ENCODE data around the gene LCE3E.
"Not testable (repeated sequence)": the region's sequence is repeated elsewhere in the genome, so short reads cannot be mapped to it uniquely, and the experiment has no call there.

LCE3E gene, protein sequence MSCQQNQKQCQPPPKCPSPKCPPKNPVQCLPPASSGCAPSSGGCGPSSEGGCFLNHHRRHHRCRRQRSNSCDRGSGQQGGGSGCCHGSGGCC

DNA sequence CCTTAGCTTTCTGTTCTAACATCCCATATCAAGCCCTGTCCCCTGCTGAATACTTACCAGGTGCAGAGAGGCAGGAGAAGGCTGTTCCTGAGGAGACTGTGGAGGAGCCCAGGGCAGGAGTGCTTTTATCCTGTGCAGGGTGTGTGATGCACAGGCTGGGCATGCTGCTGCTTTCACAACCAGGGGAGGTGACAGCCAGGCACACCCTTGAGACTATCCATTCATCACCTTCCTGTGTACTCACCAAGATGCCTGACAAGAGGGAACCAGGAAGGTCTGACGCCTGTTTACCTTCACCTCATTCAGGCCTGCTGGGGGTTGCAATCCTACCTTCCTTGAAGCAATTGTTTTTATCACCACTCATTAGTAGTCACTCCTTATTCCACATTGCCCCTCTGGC lies at the start of gene LCE3E:
Gene LCE3E (minus strand): TSS at position 100 of the 400 bp plus-strand sequence. CDS start 572 bp downstream, outside the sequence.
- no peak within 1 kb of the TSS for H3K4me3 ChIP-seq (ENCODE audit: low read length)
- no peak for TF ChIP-seq ZNF274 (IDR thresholded peaks at IDR 0.05; ENCODE audit: low read depth, low read length)

DNA sequence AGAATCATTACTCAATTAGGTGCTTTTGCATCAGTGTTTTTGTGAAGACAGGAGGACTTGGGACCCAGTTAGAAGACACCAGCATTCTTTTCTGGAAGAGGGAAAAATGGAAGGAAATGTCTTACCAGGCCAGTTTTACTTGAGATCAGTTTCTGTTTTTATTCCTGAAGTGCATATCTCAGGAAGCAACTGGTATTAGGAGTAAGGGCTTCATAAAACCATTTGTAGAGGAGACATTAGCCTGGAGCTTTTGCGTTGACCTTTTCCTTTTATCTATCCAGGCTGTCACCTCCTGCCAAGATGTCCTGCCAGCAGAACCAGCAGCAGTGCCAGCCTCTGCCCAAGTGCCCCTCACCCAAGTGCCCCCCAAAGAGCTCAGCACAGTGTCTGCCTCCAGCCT lies 46.9 kb upstream of the LCE3E start, which contains the start of gene LCE3B:
Gene LCE3B (plus strand): TSS at position 301 of the 400 bp plus-strand sequence. CDS start 0 bp downstream, at position 301.
- TF ChIP-seq ZNF274 (IDR thresholded peaks at IDR 0.05; ENCODE audit: low read depth, low read length), result no peak
- H3K4me3 ChIP-seq (ENCODE audit: low read length), result no peak within 1 kb of the TSS

DNA sequence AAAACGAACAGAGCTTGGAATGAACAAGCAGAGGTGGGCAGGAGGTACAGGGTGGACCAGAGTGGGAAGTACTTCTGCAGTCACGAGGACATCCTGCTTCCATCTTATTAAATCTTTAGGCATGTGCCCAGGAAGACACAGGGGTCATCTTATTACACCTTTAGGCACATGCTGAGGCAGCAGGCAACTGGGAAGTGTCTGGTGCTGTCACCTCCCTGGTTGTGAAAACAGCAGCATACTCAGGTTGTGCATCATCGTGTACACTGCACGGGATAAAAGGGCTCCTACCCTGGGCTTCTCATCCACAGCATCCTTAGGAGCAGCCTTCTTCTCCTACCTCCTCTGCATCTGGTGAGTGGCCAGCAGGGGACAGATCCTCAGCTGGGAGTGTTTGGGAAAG lies 33.4 kb upstream of the LCE3E start, which contains the start of gene LCE3C:
Gene LCE3C (plus strand): TSS at position 301 of the 400 bp plus-strand sequence. CDS start 498 bp downstream, outside the sequence.
- no peak for TF ChIP-seq ZNF274 (IDR thresholded peaks at IDR 0.05; ENCODE audit: low read depth, low read length)
- H3K4me3 ChIP-seq (ENCODE audit: low read length), result no peak within 1 kb of the TSS

DNA sequence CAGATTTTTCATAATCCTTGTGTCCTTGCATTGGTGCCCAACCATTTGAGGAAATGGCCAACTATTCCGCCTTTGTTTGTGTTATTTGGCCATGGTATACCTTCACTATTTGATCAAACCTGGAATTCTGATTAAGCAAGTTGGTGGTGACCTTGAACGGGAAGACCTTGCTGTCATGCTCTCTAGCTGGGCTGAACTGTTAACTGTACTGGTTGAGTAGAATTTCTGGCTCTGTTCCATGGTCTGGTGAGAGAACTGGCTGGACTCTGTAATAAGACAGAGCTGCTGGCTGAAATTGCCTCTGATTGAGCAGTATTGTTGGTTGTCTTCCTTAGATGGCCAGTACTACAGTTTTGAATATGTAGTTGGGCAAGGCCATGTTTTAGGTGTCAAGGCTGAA lies 30.4 kb upstream of the LCE3E start:
- TF ChIP-seq ZNF274 (IDR thresholded peaks at IDR 0.05; ENCODE audit: low read depth, low read length), result no peak
- H3K4me3 ChIP-seq (ENCODE audit: low read length), result no peak overlapping the region

DNA sequence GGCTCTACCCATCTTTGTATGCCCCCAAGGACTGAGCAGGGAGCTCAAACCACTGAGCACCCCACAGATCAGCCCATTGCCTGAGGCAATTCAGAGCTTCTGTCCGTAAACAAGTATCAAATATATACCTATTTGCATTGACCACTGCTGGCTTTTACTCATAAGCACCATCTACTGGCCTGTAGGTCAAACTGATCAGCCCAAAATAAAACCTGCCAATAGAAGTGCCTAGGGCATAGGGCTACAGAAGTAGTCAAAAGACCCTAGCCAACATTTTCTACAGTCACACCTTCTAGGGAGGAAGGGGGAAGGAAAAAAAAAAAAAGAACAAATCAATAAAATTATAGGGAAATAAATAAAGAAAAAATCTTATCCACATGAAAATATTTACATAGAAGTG lies 19.0 kb upstream of the LCE3E start:
- TF ChIP-seq ZNF274 (IDR thresholded peaks at IDR 0.05; ENCODE audit: low read depth, low read length), result no peak

DNA sequence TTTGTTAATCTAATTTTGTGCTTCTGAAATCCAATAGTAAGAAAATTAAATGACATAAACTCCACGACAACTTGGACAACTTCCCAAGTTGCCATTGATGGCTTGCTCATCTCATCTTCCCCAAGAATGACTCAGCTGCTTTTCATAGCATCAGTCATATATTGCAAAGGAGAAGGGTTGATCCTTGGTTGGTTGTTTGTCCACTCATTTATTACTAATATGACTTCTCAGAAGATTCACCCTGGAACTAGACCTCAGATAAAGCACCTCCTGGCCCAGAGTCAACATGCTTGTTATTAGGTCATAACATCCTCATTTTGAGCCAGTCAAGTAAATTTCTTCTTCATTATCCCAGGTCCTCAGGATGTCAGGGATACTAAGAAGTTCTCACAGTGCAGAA lies 16.1 kb upstream of the LCE3E start:
- no peak for TF ChIP-seq ZNF274 (IDR thresholded peaks at IDR 0.05; ENCODE audit: low read depth, low read length)

More for the DNA sequence above, 19.0 kb upstream of the LCE3E start:
- no peak overlapping the region for H3K4me3 ChIP-seq (ENCODE audit: low read length)

DNA sequence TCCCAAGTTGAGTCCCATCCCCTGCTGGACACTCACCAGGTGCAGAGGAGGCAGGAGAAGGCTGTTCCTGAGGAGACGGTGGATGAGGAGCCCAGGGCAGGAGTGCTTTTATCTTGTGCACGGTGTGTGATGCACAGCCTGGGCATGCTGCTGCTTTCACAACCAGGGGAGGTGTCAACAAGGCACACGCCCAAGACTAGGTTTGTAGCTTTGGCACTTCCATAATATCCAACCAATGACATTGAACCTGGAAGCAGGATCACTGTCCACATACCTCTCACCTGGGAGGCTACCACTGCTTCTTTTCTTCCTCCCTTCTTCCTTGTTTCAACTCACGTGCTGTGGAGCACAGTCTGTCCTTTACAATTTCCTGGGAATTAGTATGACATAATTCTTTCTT lies 13.9 kb upstream of the LCE3E start, which contains the start of gene LCE3D:
Gene LCE3D (minus strand): TSS at position 84 of the 400 bp plus-strand sequence. CDS start 580 bp downstream, outside the sequence.
- no peak for TF ChIP-seq ZNF274 (IDR thresholded peaks at IDR 0.05; ENCODE audit: low read depth, low read length)
- no peak within 1 kb of the TSS for H3K4me3 ChIP-seq (ENCODE audit: low read length)

More for the DNA sequence above, 16.1 kb upstream of the LCE3E start:
- no peak overlapping the region for H3K4me3 ChIP-seq (ENCODE audit: low read length)

DNA sequence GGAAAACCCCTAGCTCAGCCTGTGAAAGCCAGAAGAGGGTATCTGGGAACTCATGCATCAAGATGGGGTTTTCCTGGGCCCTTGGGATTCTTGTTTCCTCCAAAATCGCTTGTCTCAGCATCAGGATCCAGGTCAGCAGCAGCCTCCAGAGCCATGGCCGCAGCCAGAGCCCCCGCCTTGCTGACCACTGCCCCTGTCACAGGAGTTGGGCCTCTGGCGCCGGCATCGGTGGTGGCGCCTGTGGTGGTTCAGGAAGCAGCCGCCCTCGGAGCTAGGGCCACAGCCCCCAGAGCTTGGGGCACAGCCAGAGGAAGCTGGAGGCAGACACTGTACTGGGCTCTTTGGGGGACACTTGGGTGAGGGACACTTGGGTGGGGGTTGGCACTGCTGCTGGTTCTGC lies 12.9 kb upstream of the LCE3E start:
- not testable (repeated sequence) for H3K4me3 ChIP-seq (ENCODE audit: low read length)

DNA sequence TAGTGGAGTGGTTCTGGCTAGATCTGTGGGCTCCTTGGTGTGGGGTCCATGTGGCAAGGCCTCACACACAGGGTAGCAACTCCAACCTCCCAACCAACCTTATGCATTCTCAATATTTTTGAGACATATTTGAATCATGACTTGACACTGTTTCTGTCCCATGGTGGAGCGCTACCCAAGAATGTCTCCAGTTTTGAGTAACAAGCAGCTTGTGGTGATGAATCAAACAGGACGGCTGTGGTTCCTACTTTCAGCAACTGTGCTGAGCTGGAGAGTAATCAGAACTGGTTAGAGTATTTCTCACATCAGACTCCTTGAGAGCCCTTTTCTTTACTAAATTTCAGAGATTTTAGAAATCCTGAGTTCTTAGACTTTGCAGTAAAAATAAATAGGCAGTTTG lies 10.6 kb upstream of the LCE3E start:
- no peak for TF ChIP-seq ZNF274 (IDR thresholded peaks at IDR 0.05; ENCODE audit: low read depth, low read length)
- no peak overlapping the region for H3K4me3 ChIP-seq (ENCODE audit: low read length)

DNA sequence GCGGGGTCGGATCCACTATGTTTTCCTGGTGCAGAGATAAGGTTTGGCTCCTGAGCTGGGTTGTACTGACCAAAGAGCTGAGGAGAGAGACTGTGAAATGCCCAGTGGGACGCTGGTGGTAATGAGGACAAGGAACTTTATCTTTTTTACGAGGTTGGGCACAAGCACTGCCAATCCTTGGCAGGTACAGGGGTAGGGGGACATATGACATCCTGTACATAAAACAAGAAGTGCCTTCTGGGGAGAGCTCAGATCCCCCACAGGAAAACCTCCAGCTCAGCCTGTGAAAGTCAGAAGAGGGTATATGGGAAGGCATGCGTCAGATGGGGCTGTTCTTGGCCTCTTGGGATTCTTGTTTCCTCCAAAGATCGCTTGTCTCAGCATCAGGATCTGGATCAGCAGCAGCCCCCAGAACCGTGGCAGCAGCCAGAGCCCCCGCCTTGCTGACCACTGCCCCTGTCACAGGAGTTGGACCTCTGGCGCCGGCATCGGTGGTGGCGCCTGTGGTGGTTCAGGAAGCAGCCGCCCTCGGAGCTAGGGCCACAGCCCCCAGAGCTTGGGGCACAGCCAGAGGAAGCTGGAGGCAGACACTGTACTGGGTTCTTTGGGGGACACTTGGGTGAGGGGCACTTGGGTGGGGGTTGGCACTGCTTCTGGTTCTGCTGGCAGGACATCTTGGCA lies 905 bp downstream of the LCE3E start:
- no peak for TF ChIP-seq ZNF274 (IDR thresholded peaks at IDR 0.05; ENCODE audit: low read depth, low read length)
- H3K4me3 ChIP-seq (ENCODE audit: low read length), result no peak overlapping the region

DNA sequence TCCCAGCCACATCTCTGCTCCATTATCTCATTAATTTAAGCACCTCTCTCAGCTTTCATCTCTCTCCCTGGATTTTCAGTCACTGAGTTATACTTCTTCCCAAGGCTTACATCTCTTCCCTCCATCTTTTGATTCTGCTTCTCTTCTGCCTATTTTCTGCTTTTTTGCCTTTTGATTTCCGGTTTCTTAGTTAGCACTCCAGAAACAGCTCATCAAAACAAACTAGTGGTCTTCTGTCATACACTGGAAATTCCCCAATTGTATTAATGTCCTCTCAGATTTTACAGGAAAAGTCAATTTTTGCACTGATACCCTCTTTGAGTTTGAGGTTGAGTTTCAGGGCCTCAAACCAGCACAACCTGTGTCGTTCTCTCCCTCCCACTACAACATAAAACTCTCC lies 1.5 kb downstream of the LCE3E start:
- no peak overlapping the region for H3K4me3 ChIP-seq (ENCODE audit: low read length)
- no peak for TF ChIP-seq ZNF274 (IDR thresholded peaks at IDR 0.05; ENCODE audit: low read depth, low read length)

DNA sequence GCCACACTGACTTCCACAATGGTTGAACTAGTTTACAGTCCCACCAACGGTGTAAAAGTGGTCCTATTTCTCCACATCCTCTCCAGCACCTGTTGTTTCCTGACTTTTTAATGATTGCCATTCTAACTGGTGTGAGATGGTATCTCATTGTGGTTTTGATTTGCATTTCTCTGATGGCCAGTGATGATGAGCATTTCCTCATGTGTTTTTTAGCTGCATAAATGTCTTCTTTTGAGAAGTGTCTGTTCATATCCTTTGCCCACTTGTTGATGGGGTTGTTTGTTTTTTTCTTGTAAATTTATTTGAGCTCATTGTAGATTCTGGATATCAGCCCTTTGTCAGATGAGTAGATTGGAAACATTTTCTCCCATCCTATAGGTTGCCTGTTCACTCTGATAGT lies 18.2 kb downstream of the LCE3E start:
- not testable (repeated sequence) for H3K4me3 ChIP-seq (ENCODE audit: low read length)

DNA sequence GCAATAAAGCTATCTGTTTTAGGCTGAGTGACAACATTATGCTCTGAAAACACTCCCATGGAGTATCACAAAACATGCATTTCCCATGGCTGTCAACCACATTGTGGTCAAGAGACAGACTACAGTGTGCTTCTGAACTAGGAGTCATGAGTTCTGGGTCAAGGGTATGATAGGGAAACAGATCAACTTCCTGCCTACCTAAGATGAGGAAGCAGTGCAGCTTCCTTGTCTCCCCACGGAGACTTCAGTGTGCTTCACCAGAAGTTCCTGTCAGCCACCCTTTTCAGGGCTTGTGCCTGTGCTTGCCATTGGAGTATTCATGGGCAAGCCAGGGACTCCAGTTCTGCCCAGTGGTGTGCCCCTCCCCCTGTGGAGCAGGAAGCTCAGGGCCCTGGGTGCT lies 19.9 kb downstream of the LCE3E start:
- TF ChIP-seq ZNF274 (IDR thresholded peaks at IDR 0.05; ENCODE audit: low read depth, low read length), result no peak

DNA sequence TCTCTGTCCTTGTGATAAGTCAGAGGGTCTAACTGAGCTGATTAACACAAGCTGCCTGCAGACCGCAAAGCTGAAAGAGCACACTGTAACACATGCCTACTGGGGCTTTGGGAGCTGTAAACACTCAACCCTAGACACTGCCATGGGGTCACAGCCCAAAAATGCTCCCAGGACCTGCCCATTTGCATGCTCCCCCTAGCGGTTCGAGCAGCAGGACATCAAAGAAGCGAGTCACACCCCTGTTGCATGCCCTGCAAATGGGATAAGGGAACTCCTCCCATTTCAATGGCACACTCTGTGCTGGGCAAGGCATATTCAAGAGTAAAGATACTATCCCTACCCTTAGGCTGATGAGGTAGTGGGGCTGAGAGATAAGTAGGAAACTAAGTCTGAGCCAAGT lies 22.8 kb downstream of the LCE3E start:
- H3K4me3 ChIP-seq (ENCODE audit: low read length), result no peak overlapping the region
- TF ChIP-seq ZNF274 (IDR thresholded peaks at IDR 0.05; ENCODE audit: low read depth, low read length), result no peak

More for the DNA sequence above, 19.9 kb downstream of the LCE3E start:
- no peak overlapping the region for H3K4me3 ChIP-seq (ENCODE audit: low read length)

DNA sequence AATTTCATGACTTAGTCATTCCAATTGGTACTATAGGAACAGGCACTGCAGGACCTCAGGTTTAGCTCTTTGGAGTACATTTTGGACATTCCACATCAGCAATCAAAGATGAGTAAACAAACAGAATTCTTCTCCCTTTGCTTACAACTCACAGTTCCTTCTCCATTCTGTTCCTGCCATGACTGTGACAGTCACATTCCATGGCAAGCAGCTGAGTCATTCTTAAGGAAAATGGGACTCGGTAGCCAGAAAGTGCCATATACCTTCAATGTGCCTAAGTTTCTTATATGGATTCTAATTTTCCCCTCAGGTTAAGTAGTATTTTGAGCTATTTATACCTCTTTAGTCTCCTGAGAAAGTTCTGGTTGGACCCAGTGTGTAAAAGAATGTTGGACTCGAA lies 26.7 kb downstream of the LCE3E start:
- H3K4me3 ChIP-seq (ENCODE audit: low read length), result no peak overlapping the region
- TF ChIP-seq ZNF274 (IDR thresholded peaks at IDR 0.05; ENCODE audit: low read depth, low read length), result no peak

Measured in GM08714 (cell line).